Hepatocyte (in vitro differentiated cells): Measurements from ENCODE around the gene HHAT.

Experiments used
- CTCF ChIP-seq: fragments of 200-600 bp; sonication (generic); IDR thresholded peaks from 2 replicates; pipeline ENCODE4 v1.5.1; 2016; ENCODE audit warnings: antibody characterized with exemption, mild to moderate bottlenecking; ENCODE audit not compliant: poor library complexity
- EZH2phosphoT487 ChIP-seq: fragments of 200-600 bp; sonication (generic); IDR thresholded peaks from one replicate; pipeline ENCODE4 v1.6.1; 2018; ENCODE audit warnings: antibody characterized with exemption, mild to moderate bottlenecking, low read depth, moderate library complexity; ENCODE audit not compliant: unreplicated experiment, severe bottlenecking

- TF ChIP-seq CTCF (no peak), EZH2phosphoT487 (no peak)
These were observed 67.8 kb downstream of the HHAT start for GRCh38 chr1:210396541-210396940.
